MCF 10A (cell line): ENCODE data around the gene PLEKHG7. TPM values are rescaled to one million over a fixed set of nuclear protein-coding genes. Genes with fewer than 3 reads are reported as not detected.

Experiments
- BruUV-seq: library from RNA; stranded (reverse); fragments of 400-500 nt; replicated peaks from 2 replicates; lab custom pipeline; 2021; lab: Mats Ljungman, UMichigan
- CTCF ChIA-PET: fragments of 300-600 bp; sonication (Branson Sonifier 250); formaldehyde crosslinking; extraction: SDS; loops from one replicate; lab custom pipeline; 2021; ENCODE audit warnings: antibody characterized with exemption, inconsistent platforms; lab: Yijun Ruan, JAX
- POLR2A ChIA-PET: fragments of 300-600, 350-650 bp; sonication (Branson Sonifier 250); formaldehyde crosslinking; extraction: SDS; loops from one replicate; lab custom pipeline; 2020; ENCODE audit warnings: antibody characterized with exemption, inconsistent platforms; lab: Yijun Ruan, JAX
- DNase-seq: peaks from one replicate; pipeline ENCODE4 v3.0.0-alpha.2; 2018; ENCODE audit not compliant: unreplicated experiment
- H3K27ac Mint-ChIP-seq: one replicate; pipeline ENCODE4 v1.8.0; 2022; ENCODE audit warnings: mild to moderate bottlenecking, low read depth, mixed read lengths; ENCODE audit not compliant: unreplicated experiment
- H3K27me3 Mint-ChIP-seq: one replicate; pipeline ENCODE4 v1.8.0; 2022; ENCODE audit warnings: mixed read lengths; ENCODE audit not compliant: insufficient read depth, unreplicated experiment
- H3K36me3 Mint-ChIP-seq: one replicate; pipeline ENCODE4 v1.8.0; 2022; ENCODE audit warnings: mild to moderate bottlenecking, moderate library complexity, mixed read lengths; ENCODE audit not compliant: insufficient read depth, unreplicated experiment
- H3K4me1 Mint-ChIP-seq: one replicate; pipeline ENCODE4 v1.8.0; 2022; ENCODE audit warnings: mixed read lengths; ENCODE audit not compliant: insufficient read depth, unreplicated experiment
- H3K4me3 Mint-ChIP-seq: one replicate; pipeline ENCODE4 v1.8.0; 2022; ENCODE audit warnings: mild to moderate bottlenecking, moderate library complexity, mixed read lengths; ENCODE audit not compliant: unreplicated experiment
- H3K9me3 Mint-ChIP-seq: one replicate; pipeline ENCODE4 v1.8.0; 2022; ENCODE audit warnings: mixed read lengths; ENCODE audit not compliant: unreplicated experiment
- CTCF ChIP-seq: fragments of 200-600 bp; IDR thresholded peaks from one replicate; pipeline ENCODE4 v1.8.0; 2022; ENCODE audit warnings: antibody characterized with exemption, mild to moderate bottlenecking; ENCODE audit not compliant: unreplicated experiment
- intact Hi-C: fragments of 100-400 bp; cut with micrococcal nuclease; formaldehyde crosslinking; loops from 2 replicates; pipeline ENCODE4 v1.14.1; 2022
- total RNA-seq: library from RNA; stranded (reverse); gene quantifications from 2 replicates; pipeline ENCODE4 v1.2.3, GENCODE V29; 2022

The PLEKHG7 gene
- total RNA-seq, 1 experiment from 2014 or later: not detected

DNA sequence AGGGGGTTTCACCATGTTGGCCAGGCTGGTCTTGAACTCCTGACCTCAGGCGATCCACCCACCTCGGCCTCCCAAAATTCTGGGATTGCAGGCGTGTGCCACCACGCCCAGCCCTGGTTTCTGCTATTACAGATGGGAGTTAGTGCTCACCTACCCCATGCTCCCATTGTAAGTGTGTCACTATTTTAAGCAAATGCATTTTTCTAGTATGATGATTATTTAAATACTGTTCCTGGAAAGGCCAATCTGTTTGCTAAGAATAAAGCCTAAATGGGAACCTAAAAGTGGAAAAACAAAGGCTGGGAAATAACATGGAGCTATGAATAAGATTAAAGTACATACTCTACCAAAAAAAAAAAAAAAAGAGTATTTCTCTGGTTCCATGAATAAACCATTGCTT, 45.0 kb upstream of the PLEKHG7 start:
- Mint-ChIP-seq H3K9me3 (no peaks in the 10 kb centered on the region), H3K36me3 (no peaks in the 10 kb centered on the region), H3K4me3 (no peak overlapping the region), H3K27ac (no peak overlapping the region), H3K4me1 (peaks cover 5% of the 10 kb centered on the region), H3K27me3 (no peaks in the 10 kb centered on the region)
- BruUV-seq: no TSS peak
- intact Hi-C loops: loop anchor here (10.0 kb wide), 1 partner anchor 1083 kb away; no protein-coding TSS in a partner anchor
- DNase-seq: no peak
- POLR2A ChIA-PET: interaction anchor here (0.5 kb wide), 1 partner anchor 784 kb away, joined by 5 read pairs; no protein-coding TSS in a partner anchor
- no peak for TF ChIP-seq CTCF
- CTCF ChIA-PET: interaction anchor here (0.5 to 0.6 kb wide), 2 partner anchors 487 to 1079 kb away, joined by 3 read pairs; no protein-coding TSS in a partner anchor

GRCh38 chr12:92658611-92659010, 44.2 kb upstream of the PLEKHG7 start:
- no peak overlapping the region for H3K27ac Mint-ChIP-seq
- H3K27me3 Mint-ChIP-seq: no peaks in the 10 kb centered on the region
- no peaks in the 10 kb centered on the region for H3K36me3 Mint-ChIP-seq
- peaks cover 5% of the 10 kb centered on the region for H3K4me1 Mint-ChIP-seq
- H3K4me3 Mint-ChIP-seq: no peak overlapping the region
- no peak for DNase-seq
- no TSS peak for BruUV-seq
- POLR2A ChIA-PET: interaction anchor here (0.7 kb wide), 1 partner anchor 58 kb away, joined by 3 read pairs; no protein-coding TSS in a partner anchor
- no peaks in the 10 kb centered on the region for H3K9me3 Mint-ChIP-seq
- intact Hi-C loops: loop anchor here (10.0 kb wide), 1 partner anchor 1084 kb away; no protein-coding TSS in a partner anchor
- CTCF ChIA-PET: interaction anchor here (2.1 kb wide), 1 partner anchor 9 kb away, joined by 12 read pairs; no protein-coding TSS in a partner anchor
- no peak for TF ChIP-seq CTCF

GRCh38 chr12:92661269-92661668, 41.5 kb upstream of the PLEKHG7 start:
- no peak for TF ChIP-seq CTCF
- intact Hi-C loops: no loop called here
- Mint-ChIP-seq H3K9me3 (no peaks in the 10 kb centered on the region), H3K4me3 (no peak overlapping the region), H3K27ac (no peak overlapping the region), H3K4me1 (peaks cover 5% of the 10 kb centered on the region), H3K27me3 (no peaks in the 10 kb centered on the region), H3K36me3 (no peaks in the 10 kb centered on the region)
- no TSS peak for BruUV-seq
- CTCF ChIA-PET: interaction anchor here (0.6 kb wide), 1 partner anchor 1215 kb away, joined by 6 read pairs; no protein-coding TSS in a partner anchor
- no peak for DNase-seq
- POLR2A ChIA-PET: no interaction called here

DNA sequence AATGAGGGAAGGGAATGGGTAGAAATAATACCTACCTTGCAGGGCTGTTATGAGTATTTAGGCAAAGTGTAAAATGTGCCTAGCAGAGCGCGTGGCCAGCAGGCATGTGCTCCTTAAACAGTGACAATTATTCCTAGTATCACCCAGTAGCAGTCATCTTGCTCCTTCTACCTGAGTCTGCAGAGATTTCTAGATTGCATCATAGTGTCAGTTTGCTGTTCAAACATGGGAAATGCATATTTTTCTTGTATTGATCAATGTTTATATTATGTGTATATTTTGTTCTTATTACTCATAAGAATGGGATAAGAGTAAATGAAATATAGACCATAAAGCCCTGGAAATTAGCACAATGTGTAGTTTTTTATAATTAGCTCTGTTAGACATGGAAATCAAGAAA, 37.3 kb upstream of the PLEKHG7 start:
- Mint-ChIP-seq H3K4me3 (no peak overlapping the region), H3K4me1 (no peaks in the 10 kb centered on the region), H3K36me3 (no peaks in the 10 kb centered on the region), H3K27ac (no peak overlapping the region), H3K27me3 (no peaks in the 10 kb centered on the region), H3K9me3 (no peaks in the 10 kb centered on the region)
- ChIA-PET POLR2A (no interaction called here), CTCF (interaction anchor here (1.1 kb wide), 1 partner anchor 10 kb away, joined by 3 read pairs; no protein-coding TSS in a partner anchor)
- BruUV-seq: no TSS peak
- no peak for DNase-seq
- no peak for TF ChIP-seq CTCF
- intact Hi-C loops: no loop called here
